ENCODE data around the gene ACOT6.
"Not testable (repeated sequence)": the region's sequence is repeated elsewhere in the genome, so short reads cannot be mapped to it uniquely, and the experiment has no call there.

ACOT6 gene

DNA sequence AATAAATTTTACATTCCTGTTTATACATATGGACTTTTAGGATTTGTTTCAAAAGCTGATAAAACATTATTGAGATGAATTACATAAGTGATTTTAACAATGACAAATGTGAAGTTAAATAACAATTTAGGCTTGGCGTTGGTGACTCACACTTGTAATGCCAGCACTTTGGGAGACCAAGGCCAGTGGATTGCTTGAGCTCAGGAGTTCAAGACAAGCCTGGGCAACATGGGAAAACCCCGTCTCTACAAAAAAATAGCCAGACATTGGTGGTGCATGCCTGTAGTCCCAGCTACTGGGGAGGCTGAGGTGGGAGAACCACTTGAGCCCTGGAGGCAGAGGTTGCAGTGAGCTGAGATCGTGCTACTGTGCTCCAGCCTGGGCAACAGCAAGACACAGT is 35.9 kb upstream of the ACOT6 start:
- H3K4me3 ChIP-seq (replicated peaks in 1 of 2; ENCODE audit: low read depth in 2 of 2, low read length in 2 of 2) = no peak overlapping the region
- no peak for DNase-seq (ENCODE audit: low read depth in 2 of 2)
- TF ChIP-seq, protein P1, sequence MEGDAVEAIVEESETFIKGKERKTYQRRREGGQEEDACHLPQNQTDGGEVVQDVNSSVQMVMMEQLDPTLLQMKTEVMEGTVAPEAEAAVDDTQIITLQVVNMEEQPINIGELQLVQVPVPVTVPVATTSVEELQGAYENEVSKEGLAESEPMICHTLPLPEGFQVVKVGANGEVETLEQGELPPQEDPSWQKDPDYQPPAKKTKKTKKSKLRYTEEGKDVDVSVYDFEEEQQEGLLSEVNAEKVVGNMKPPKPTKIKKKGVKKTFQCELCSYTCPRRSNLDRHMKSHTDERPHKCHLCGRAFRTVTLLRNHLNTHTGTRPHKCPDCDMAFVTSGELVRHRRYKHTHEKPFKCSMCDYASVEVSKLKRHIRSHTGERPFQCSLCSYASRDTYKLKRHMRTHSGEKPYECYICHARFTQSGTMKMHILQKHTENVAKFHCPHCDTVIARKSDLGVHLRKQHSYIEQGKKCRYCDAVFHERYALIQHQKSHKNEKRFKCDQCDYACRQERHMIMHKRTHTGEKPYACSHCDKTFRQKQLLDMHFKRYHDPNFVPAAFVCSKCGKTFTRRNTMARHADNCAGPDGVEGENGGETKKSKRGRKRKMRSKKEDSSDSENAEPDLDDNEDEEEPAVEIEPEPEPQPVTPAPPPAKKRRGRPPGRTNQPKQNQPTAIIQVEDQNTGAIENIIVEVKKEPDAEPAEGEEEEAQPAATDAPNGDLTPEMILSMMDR (IDR thresholded peaks at IDR 0.05; ENCODE audit: low read depth, low read length) = no peak

DNA sequence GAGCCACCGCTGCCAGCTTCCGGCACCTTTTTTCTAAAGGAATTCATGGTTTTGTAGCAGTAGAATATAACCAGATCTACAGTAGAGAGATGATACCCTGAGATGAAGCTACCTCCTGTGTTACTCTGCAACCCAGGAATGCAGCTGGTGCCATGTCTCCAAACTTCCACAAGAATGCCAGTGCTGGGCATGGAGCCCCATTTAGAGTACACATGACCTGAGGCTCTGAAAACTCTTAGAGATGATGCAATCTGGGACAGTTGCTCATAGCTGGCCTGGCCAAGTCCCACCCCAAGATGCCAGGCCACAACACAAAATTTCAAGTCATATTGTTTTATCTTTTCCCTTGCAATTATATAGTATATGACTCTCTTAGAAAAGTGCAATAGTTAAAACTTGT is 35.1 kb upstream of the ACOT6 start:
- not testable (repeated sequence) for DNase-seq (ENCODE audit: low read depth in 2 of 2)

DNA sequence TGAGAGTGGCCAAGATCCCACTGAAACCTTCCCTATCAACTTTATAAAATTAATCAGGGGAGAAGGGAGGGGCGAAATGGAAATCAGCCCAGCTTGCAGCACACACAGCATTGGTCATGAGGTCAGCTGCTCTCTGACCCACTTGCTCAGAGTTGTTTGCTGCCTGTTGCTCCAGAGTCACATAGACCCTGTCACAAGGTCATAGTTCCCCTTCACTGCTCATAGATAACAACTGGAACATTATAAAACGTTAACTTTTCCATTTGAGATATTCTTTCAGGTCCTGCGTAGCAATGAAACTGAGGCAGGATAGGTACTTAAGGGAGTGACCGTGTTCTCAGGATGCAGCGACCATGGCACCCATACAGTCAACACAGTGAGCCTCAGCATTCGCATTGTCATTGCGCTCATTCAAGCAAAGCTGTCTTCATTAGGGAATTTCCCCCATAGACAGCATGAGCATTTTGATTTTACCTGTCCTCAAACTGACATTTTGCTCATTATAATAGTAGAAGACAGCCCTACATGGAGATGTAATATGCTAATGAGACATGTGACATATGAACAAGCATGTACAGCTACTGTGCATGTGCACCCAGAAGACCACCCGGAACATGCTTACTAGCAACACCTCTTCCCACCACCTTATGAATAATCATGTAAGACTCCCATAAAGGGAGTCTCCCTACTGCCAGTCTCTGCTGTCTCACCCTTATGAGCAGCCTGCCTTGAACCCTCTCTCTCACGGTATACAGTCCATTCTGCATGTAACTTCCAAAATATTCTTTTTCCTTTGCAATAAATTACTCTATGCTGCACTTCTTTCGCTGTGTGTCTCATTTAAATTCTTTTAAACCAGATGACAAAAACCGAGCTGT is 30.0 kb upstream of the ACOT6 start:
- not testable (repeated sequence) for DNase-seq (ENCODE audit: low read depth in 2 of 2); H3K4me3 ChIP-seq (replicated peaks in 1 of 2; ENCODE audit: low read depth in 2 of 2, low read length in 2 of 2)

More for the DNA sequence above, 35.1 kb upstream of the ACOT6 start:
- not testable (repeated sequence) for H3K4me3 ChIP-seq (replicated peaks in 1 of 2; ENCODE audit: low read depth in 2 of 2, low read length in 2 of 2)

DNA sequence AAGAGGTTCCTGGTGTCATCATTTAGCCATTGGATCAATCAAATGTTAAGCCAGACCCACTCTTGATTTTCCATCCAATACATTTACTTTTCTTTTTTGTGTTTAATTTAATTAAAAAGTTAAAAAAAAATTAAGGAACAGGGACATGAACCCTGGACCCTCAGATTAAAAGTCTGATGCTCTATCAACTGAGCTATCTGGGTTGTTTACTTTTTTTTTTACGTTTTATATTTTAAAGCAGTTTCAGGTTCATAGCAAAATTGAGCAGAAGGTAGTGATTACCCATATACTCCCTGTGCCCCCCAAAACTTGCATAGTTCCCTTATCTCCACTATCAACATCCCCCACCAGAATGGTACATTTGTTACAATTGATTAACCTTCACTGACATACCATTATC is 23.6 kb upstream of the ACOT6 start:
- no peak for DNase-seq (ENCODE audit: low read depth in 2 of 2)
- TF ChIP-seq, protein P1 (IDR thresholded peaks at IDR 0.05; ENCODE audit: low read depth, low read length) = no peak
- no peak overlapping the region for H3K4me3 ChIP-seq (replicated peaks in 1 of 2; ENCODE audit: low read depth in 2 of 2, low read length in 2 of 2)

DNA sequence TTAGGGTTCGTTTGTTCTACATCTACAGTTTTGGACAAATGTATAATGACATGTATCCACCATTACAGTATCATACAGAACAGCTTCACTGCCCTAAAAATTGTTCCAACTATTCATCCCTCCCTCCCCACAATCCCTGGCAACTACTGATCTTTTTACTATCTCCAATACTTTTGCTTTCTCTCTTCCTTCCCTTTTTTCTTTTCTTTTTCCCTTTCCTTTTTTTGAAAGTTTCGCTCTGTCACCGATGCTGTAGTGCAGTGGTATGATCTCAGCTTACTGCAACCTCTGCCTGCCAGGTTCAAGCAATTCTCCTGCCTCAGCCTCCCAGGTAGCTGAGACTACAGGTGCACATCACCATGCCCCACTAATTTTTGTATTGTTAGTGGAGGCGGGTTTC is 23.2 kb upstream of the ACOT6 start:
- TF ChIP-seq, protein P1 (IDR thresholded peaks at IDR 0.05; ENCODE audit: low read depth, low read length) = no peak
- DNase-seq (ENCODE audit: low read depth in 2 of 2) = no peak
- no peak overlapping the region for H3K4me3 ChIP-seq (replicated peaks in 1 of 2; ENCODE audit: low read depth in 2 of 2, low read length in 2 of 2)

DNA sequence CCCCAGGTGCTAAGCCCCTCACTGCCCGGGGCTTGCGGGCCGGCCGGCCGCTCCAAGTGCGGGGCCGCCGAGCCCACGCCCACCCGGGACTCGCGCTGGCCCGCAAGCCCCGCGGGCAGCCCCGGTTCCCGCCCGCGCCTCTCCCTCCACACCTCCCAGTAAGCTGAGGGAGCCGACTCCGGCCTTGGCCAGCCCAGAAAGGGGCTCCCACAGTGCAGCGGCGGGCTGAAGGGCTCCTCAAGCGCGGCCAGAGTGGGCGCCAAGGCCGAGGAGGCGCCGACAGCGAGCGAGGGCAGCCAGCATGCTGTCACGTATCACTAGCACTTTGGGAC is 21.7 kb upstream of the ACOT6 start:
- not testable (repeated sequence) for DNase-seq (ENCODE audit: low read depth in 2 of 2); H3K4me3 ChIP-seq (replicated peaks in 1 of 2; ENCODE audit: low read depth in 2 of 2, low read length in 2 of 2)

DNA sequence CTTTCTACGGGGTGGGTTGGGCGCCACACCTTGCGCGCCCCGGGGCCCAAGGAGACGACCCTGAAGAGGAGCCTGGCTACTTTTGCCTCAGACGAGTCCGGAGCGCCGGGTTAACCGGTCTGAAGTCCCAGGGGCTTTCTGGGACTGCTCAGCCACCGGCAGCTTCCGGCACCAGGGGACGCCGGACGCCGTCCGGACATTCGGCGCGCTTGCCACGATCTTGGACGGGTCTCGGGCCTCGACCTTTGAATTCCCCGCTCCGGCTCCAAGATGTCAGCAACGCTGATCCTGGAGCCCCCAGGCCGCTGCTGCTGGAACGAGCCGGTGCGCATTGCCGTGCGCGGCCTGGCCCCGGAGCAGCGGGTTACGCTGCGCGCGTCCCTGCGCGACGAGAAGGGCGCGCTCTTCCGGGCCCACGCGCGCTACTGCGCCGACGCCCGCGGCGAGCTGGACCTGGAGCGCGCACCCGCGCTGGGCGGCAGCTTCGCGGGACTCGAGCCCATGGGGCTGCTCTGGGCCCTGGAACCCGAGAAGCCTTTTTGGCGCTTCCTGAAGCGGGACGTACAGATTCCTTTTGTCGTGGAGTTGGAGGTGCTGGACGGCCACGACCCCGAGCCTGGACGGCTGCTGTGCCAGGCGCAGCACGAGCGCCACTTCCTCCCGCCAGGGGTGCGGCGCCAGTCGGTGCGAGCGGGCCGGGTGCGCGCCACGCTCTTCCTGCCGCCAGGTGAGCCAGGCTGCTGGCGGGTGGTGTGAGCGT is 20.4 kb upstream of the ACOT6 start, which contains the start of gene ACOT4:
Gene ACOT4 (plus strand): TSS at position 184 of the 760 bp plus-strand sequence. CDS start 87 bp downstream, at position 271.
- DNase-seq (ENCODE audit: low read depth in 2 of 2) = peak in 1 of 2 donors; percentile 31
- TF ChIP-seq, protein P1 (IDR thresholded peaks at IDR 0.05; ENCODE audit: low read depth, low read length) = no peak
- peak within 1 kb of the TSS; percentile 51 to 52 for H3K4me3 ChIP-seq (replicated peaks in 1 of 2; ENCODE audit: low read depth in 2 of 2, low read length in 2 of 2)

DNA sequence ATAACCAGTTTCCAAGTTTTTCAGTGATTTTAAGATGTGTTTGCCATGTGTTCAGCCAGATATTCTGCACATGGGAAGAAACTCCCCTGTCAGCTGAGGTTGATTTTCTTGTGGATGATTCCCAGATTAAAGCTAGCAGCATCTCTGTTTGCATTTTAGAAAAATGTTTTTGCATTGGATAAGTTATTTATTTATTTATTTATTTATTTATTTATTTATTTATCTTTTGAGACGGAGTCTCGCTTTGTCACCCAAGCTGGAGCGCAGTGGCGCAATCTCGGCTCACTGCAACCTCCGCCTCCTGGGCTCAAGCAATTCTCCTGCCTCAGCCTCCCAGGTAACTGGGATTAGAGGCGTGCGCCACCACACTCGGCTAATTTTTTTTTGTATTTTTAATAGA is 17.8 kb upstream of the ACOT6 start:
- DNase-seq (ENCODE audit: low read depth in 2 of 2) = no peak
- TF ChIP-seq, protein P1 (IDR thresholded peaks at IDR 0.05; ENCODE audit: low read depth, low read length) = no peak
- H3K4me3 ChIP-seq (replicated peaks in 1 of 2; ENCODE audit: low read depth in 2 of 2, low read length in 2 of 2) = no peak overlapping the region

Data from cardiac fibroblast (primary cell).